ENCODE data around the gene CELF4.

CELF4 gene

DNA sequence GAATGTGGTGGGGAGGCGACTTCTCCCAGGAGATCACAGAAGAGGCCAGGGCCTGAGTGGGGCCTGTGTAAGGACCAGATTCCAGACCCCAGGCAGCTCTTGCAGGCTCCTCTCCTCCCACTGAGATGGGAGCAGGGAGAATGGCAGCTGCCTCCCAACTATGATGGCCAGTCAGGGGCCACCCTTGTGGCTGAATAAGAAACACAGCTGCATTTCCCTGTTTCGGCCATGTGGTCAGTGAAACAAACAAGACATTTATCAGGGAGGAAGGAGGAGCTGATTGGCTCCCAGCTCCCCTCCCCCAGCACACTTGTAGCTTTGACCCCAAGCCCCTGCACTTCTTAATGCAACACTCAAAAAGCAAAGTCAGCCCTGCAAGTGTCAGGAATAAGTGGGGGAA lies 143.5 kb downstream of the CELF4 start:
- FAIRE-seq (no peak), DNase-seq (ENCODE audit: insufficient read length, low spot score) (no peak)
- TF ChIP-seq, protein P1, sequence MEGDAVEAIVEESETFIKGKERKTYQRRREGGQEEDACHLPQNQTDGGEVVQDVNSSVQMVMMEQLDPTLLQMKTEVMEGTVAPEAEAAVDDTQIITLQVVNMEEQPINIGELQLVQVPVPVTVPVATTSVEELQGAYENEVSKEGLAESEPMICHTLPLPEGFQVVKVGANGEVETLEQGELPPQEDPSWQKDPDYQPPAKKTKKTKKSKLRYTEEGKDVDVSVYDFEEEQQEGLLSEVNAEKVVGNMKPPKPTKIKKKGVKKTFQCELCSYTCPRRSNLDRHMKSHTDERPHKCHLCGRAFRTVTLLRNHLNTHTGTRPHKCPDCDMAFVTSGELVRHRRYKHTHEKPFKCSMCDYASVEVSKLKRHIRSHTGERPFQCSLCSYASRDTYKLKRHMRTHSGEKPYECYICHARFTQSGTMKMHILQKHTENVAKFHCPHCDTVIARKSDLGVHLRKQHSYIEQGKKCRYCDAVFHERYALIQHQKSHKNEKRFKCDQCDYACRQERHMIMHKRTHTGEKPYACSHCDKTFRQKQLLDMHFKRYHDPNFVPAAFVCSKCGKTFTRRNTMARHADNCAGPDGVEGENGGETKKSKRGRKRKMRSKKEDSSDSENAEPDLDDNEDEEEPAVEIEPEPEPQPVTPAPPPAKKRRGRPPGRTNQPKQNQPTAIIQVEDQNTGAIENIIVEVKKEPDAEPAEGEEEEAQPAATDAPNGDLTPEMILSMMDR (IDR thresholded peaks at IDR 0.05; ENCODE audit: insufficient read depth, missing control alignments): no peak

GRCh38 chr18:37421341-37422077 lies 144.1 kb downstream of the CELF4 start:
- FAIRE-seq: no peak
- DNase-seq (ENCODE audit: insufficient read length, low spot score): no peak
- TF ChIP-seq, protein P1 (IDR thresholded peaks at IDR 0.05; ENCODE audit: insufficient read depth, missing control alignments): no peak

GRCh38 chr18:37420315-37420880 lies 145.2 kb downstream of the CELF4 start:
- no peak for FAIRE-seq
- TF ChIP-seq, protein P1 (IDR thresholded peaks at IDR 0.05; ENCODE audit: insufficient read depth, missing control alignments): no peak
- DNase-seq (ENCODE audit: insufficient read length, low spot score): no peak

DNA sequence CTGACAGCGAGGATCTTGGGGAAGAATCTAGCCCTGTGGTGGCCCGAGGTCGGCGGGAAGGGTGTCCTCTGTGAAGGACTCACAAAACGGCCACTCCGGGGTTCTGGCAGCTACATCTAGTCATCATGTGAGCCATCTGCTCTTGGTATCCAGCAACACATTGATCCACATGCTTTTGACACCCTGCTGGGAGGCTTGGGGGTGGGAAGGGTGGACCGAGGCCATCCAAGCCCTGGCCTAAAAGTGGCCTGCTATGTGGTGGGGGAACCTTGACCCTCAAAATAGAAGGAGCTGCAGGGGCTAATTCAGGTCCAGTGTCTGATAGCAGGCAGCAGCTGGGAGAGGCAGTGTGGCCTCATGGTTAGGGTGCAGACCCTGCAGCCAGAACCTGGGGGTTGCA lies 145.7 kb downstream of the CELF4 start:
- no peak for DNase-seq (ENCODE audit: insufficient read length, low spot score)
- TF ChIP-seq, protein P1 (IDR thresholded peaks at IDR 0.05; ENCODE audit: insufficient read depth, missing control alignments): no peak
- FAIRE-seq: no peak

GRCh38 chr18:37419315-37419714 lies 146.3 kb downstream of the CELF4 start:
- DNase-seq (ENCODE audit: insufficient read length, low spot score): no peak
- TF ChIP-seq, protein P1 (IDR thresholded peaks at IDR 0.05; ENCODE audit: insufficient read depth, missing control alignments): no peak
- FAIRE-seq: no peak

DNA sequence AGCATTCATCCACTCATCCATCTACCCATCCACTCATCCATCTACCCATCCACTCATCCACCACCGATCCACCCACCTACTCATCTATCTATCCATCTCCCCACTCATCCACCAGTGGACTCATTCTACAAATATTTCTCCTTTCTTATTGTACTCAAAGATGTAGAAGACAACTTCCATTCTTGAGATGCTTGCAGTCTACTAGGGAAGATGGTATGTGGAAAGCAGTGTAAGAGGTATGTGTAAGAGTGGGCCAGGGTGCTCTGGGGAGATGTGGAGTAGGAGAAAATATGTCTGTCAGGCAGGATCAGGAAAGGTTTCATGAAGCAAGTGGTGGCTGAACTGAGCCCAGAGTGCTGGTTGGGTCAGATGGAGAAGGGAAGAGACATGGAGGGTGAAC lies 150.8 kb downstream of the CELF4 start:
- TF ChIP-seq, protein P1 (IDR thresholded peaks at IDR 0.05; ENCODE audit: insufficient read depth, missing control alignments): no peak
- no peak for DNase-seq (ENCODE audit: insufficient read length, low spot score)
- FAIRE-seq: no peak

- DNase-seq (ENCODE audit: insufficient read length, low spot score) (no peak), FAIRE-seq (no peak)
- TF ChIP-seq, protein P1 (IDR thresholded peaks at IDR 0.05; ENCODE audit: insufficient read depth, missing control alignments): no peak
Observed at GRCh38 chr18:37412829-37413228, 152.8 kb downstream of the CELF4 start.

Measured in D721Med (cell line).